Measurements from ENCODE around the gene NUDT13.
"Not testable (repeated sequence)": the region's sequence is repeated elsewhere in the genome, so short reads cannot be mapped to it uniquely, and the experiment has no call there.

Gene NUDT13

GRCh38 chr10:73106301-73106700 is 4.0 kb upstream of the NUDT13 start:
- no peak for DNase-seq

- DNase-seq, result not testable (repeated sequence)
Observed at GRCh38 chr10:73109248-73109652, 1.0 kb upstream of the NUDT13 start.

GRCh38 chr10:73112032-73112431 is 1.8 kb downstream of the NUDT13 start:
- DNase-seq, result not testable (repeated sequence)

GRCh38 chr10:73113551-73113950 is 3.3 kb downstream of the NUDT13 start:
- no peak for DNase-seq

- DNase-seq, result no peak
Observed at GRCh38 chr10:73116017-73116416, 5.8 kb downstream of the NUDT13 start.

GRCh38 chr10:73117976-73118743 is 7.9 kb downstream of the NUDT13 start:
- no peak for DNase-seq

GRCh38 chr10:73119457-73119856 is 9.2 kb downstream of the NUDT13 start:
- no peak for DNase-seq

GRCh38 chr10:73119952-73120351 is 9.7 kb downstream of the NUDT13 start:
- DNase-seq, result no peak

- DNase-seq, result no peak
Observed at GRCh38 chr10:73126343-73126742, 16.1 kb downstream of the NUDT13 start.

GRCh38 chr10:73131301-73131700 is 21.0 kb downstream of the NUDT13 start:
- DNase-seq, result no peak

- no peak for DNase-seq
Observed at GRCh38 chr10:73131913-73132686, 21.8 kb downstream of the NUDT13 start.

- no peak for DNase-seq
Observed at GRCh38 chr10:73134727-73135126, 24.5 kb downstream of the NUDT13 start.

- no peak for DNase-seq
Observed at GRCh38 chr10:73136627-73137026, 26.4 kb downstream of the NUDT13 start.

- no peak for DNase-seq
Observed at GRCh38 chr10:73139251-73139650, 29.0 kb downstream of the NUDT13 start.

GRCh38 chr10:73141603-73142002 is 31.3 kb downstream of the NUDT13 start:
- no peak for DNase-seq

GRCh38 chr10:73150633-73151413 is 40.6 kb downstream of the NUDT13 start:
- not testable (repeated sequence) for DNase-seq

- no peak for DNase-seq
Observed at GRCh38 chr10:73152009-73152408, 41.8 kb downstream of the NUDT13 start.

- no peak for DNase-seq
Observed at GRCh38 chr10:73156054-73156453, 45.8 kb downstream of the NUDT13 start.

GRCh38 chr10:73159038-73159648 is 48.9 kb downstream of the NUDT13 start:
- DNase-seq, result peak; percentile 72

- DNase-seq, result no peak
Observed at GRCh38 chr10:73161079-73161478, 50.8 kb downstream of the NUDT13 start.

- DNase-seq, result no peak
Observed at GRCh38 chr10:73161662-73162061, 51.4 kb downstream of the NUDT13 start.

- DNase-seq, result no peak
Observed at GRCh38 chr10:73163096-73163495, 52.8 kb downstream of the NUDT13 start.

GRCh38 chr10:73166972-73167371 is 56.7 kb downstream of the NUDT13 start:
- no peak for DNase-seq

Measured in stimulated activated CD8-positive, alpha-beta memory T cell treated with anti-CD3 and anti-CD28 coated beads, Interleukin-4, amount 100 ng/mL, for 48 hours (primary cell).